Fibroblast of skin of right quadriceps (primary cell): ENCODE data around the gene HPCAL4.

Experiments used
- DNase-seq: peaks from one replicate; pipeline ENCODE4 v3.0.0-alpha.2; 2013

The HPCAL4 gene

DNA sequence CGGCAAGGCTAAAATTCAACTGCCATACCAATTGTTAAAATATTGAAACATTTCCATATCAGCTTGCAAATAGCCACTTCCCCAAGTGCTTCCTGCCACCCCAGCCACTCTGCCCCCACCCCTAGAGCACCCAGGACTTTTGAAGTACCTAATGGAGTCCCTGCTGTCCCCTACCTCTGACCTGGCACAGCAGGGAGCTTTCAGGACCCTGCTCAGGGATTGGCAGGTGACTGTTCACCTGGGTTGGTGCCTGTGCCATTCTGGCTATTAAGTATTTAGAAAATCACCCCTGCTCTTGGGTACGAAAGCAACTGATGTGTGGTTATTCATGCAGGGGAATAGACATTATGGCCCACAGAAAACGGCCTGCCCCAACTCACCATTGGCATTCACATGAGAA lies 9.1 kb upstream of the HPCAL4 start:
- DNase-seq: no peak

DNA sequence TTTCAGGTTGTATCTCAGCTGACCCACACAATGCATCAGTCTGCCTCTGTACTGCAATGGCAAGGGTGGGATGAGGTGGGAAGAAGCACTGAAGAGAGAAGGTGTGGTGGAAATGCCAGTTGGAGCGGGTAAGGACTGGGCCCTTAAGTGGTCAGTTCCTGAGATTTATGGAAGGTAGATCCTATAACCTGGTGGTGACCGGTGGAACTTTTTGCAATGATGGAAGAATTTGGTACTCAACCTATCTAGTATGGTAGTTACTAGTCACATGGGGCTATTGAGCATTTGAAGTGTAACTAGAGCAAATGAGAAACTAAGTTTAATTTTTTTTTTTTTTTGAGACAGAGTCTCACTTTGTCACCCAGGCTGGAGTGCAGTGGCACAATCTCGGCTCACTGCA lies 8.2 kb upstream of the HPCAL4 start:
- DNase-seq: no peak

DNA sequence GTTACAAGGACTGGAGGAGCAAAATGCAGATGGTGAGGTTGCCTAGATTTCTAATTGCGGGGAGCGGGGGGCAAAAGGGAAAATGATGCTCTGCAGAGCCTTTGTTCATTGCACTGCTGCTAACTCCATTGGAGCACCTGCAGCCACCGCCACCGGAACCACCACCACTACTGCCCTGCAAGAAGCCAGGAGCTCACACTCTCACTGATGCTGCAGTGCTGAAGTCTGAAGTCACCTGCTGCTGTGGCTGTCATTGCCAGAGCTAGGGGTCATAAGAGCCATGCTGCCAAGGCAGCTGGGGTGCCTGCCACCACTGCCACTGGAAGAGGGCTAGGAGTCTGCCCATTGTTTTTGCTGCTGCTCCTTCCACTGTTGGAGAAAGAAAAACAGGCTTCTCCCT lies 7.3 kb upstream of the HPCAL4 start:
- DNase-seq: no peak

DNA sequence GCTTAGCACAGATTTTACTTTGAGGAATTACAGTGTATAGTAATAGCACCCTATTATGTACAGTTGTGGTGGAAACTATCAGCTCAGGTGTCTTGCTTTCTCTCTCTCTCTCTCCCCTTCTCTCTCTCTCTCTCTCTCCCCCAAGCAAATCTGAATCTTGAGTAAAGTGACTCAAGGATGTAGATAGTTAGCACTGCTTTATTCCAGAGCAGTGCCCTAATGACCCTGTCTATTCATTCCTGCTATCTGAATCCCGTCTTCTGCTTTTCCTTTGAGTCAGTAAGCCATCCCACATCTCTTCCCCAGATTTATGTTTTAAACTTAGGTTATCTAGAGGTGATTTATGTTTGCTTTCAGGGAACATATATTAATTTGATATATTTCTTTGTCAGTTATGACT lies 5.2 kb upstream of the HPCAL4 start:
- DNase-seq: no peak

DNA sequence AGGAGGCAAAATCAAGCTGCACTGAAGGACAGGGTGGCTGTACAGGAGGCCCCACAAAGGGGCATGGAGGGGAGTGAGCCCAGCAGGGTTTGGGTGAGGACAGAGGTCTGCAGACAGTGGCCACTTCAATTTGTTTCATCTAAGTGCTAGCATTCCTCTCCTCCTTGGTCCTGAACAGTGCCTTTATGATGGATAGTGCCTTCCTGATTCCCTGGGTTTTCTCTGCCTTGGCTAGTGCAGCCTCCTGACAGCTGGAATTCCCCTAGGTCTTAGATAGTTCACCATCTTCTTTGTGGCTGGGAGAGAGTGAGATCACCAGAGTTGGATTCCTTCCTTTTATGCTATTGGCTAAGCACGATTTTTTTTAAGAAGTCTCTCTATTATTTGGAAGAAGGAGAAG lies 3.8 kb upstream of the HPCAL4 start:
- DNase-seq: no peak

DNA sequence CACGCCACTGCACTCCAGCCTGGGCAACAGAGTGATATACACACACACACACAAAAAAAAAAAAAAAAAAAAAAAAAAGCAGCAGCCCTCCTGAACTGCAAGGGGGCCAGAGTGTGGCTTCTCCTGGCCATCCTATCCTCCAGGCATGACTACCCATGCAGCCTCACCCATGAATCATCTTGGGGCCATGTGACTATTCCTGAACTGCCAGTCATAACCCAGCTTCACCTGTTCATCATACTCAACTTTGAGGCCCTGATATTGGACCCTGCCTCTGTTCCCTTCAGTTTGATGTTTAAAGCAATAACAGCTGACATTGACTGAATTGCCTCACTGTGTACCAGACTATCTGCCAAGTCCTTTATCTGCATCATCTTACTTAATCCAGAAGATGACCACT lies 2.8 kb upstream of the HPCAL4 start:
- no peak for DNase-seq

DNA sequence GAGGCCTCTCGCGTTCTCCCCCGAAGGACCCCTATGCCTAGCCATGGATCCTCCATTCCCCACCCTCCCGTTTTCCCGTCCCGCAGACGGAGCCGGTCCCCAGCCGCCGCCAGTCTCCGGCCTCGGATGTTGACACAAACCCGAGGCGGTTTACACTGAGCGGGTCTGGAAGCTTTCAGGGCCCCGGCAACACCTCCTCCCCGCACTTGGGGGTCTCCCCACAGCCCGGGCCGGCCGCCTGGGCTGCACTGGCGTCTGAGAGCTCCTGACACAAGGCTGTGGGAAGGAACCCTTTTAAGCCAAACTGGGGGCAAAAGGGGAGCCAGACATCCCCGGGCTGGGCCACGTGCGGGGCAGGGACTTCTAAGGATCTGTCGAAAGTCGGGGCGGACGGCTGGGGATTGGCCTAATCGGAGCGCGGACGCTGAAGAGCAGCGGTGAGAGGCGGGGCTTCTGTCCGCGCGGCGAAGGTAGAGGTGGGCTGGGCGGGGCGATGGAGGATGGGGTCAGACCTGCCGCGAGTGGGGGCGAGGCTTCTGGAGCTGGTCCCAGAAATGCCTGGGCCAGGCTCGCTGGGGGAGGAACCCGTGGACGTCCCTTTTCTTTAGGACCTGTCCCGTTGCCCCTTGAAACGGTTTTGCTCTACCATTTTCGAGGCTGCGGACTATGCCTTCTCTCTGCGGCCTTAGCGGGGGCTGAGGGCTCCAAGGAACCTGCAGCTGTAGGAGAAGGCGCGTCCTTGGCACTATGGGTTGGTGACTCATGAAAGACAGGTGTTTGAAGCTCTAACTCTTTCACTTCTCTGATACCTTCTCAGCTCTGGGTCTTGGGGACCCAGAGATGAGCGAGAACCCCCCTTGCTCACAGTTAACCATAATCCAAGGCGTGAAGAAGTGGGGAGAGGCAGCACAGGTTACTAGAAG lies 1.2 kb upstream of the HPCAL4 start:
- no peak for DNase-seq

DNA sequence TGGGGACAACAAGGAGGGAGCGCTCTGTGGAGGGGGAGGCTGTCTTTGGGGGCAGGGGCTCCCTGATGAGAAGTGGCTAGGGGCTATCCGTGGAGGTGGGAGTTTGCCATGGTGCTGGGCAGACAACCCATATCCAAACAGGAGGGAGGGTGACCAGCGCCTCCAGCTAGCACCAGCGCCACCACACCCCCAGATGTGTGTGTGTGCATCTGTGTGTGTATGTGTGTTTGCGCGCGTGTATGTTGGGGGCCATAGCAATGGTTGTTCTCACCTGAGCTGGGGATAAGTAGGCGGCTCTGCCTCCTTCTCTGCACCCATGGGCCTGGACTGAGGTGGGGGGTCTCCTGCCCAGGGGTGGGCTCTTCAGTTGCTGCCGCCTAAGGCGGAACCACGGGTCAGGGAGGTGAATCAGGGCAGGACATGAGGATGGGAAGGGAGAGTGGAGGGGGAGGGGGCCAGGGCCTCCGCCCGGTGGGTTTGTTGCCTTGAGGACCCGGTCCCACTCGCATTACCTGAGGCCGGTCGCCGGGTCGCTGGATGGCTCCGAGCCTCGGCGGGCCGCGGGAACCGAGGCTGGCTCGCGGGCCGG lies 345 bp downstream of the HPCAL4 start:
- DNase-seq: no peak

DNA sequence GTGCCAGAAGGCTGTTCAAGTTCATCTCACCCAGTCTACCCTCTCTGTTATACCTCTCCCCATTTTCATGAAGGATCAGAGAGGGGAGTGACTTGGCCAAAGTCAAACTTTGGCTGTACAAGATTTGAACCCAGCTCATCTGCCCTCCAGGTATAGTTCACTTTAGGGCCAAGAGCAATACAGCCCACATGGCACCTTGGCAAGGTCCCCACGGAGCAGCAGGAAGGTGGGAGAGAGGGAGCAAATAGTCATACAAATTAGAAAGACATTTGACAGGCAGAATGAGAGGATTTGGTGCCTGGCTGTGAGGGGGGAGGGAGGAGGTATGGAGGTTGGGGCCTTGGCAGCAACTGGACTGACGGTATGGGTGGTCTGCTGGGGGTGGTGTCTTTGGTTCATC lies 1.0 kb downstream of the HPCAL4 start:
- DNase-seq: no peak

DNA sequence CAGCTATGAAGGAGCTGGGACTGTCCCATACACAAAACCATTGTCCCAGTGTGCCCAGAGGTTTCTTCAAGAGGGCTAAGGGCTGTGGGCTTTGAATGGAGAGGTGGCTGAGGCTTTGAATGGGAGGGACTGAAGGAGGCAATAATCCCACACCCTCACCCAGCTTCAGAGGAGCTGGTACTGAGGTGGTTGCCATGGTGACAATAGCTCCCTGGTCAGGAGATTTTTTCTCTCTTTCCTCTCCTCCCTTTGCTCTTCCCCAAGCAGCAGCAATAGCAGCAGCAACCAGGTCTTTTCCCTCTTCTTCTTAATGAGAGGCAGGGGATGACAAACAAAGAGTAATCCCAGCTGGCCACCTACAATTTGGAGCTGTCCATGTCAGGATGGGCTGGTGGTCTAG lies 1.6 kb downstream of the HPCAL4 start:
- no peak for DNase-seq

DNA sequence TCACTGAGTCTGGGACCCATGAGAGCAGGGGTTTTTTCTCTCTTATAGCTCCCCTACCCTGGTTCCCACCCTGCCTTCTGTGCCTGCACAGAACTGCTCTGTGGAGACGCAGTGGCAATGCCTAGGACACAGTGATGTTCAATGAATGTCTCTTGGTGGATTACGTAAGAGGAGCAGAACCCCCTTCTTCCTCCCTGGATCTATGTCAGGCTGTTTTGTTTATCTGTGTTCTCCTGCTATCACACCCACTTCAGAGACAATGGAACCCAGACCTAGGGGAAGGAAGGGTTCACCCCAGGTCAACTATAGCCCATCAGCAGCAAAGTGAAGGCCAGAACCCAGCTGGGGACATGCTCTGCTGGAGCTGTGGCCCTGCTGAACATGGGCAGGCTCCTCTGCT lies 2.0 kb downstream of the HPCAL4 start:
- DNase-seq: no peak

DNA sequence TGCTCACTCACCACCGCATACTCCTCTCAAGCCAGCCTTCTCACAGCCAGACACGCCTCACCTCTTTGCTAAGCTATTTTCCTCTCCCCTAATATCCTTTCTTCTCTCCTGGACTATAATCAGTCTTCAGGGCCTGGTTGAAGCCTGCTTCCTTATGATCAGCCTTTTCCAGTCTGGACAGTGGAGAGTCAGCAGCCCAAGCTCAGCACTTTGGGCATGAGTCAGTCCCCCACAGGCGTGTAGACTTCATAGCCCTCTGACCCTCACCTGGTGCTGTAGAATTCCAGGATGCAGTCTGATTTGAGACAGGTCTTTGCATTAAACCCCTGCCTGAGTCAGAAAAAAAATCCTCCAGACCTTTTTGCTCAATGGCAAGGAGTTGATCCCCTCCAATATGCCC lies 2.5 kb downstream of the HPCAL4 start:
- no peak for DNase-seq

DNA sequence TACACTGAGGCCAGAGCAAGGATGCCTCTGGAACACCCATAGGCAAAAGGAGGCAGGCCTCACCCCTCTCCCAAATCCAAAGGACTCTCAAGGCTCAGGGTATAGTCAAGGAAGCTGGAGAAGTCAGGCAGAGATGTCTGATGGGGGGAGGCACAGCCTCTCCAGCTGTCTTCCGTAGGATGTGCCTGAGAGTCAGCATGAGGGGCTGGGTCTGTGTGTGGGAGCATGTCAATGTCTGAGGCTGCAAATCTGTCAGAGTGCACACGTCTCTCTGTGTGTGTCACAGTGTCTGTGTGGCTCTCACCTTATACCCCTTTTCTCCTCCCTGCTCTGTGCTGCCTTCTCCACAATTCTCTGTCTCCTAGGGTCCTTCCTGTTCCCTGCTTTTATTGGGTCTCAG lies 4.0 kb downstream of the HPCAL4 start:
- DNase-seq: no peak

DNA sequence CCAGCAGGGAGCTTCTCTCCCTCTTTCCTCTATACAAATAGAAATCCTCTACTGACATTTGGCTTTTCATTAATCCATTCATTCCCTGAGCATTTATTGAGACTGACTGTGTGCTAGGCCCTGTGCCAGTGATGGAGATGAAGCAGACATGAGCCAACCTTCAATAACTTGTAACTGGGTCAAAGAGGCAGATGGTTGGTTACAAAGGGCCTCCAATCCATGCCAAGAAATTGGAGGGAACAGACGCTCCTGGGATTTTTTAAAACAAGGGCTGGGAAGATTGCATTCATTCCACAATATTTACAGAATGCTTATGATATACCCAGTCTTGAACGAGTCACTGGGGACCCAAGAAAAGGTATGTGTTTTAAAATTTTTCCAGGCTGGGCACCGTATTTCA lies 6.2 kb downstream of the HPCAL4 start:
- DNase-seq: no peak

DNA sequence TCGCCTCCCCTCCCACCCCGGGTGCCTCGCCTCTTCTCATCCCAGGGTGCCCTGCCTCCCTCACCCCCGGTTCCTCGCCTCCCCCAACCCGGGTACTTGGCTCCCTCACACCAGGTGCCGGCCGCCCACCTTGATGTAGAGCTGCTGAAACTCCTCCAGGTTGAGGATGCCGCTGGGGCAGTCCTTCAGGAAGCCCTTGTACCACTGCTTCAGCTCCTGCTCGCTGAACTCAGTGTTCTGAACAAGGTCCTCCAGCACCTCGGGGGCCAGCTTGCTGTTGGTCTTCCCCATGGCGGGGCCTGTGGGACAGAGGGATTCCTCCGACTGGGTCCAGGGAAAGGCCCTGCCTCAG lies 6.9 kb downstream of the HPCAL4 start:
- no peak for DNase-seq

DNA sequence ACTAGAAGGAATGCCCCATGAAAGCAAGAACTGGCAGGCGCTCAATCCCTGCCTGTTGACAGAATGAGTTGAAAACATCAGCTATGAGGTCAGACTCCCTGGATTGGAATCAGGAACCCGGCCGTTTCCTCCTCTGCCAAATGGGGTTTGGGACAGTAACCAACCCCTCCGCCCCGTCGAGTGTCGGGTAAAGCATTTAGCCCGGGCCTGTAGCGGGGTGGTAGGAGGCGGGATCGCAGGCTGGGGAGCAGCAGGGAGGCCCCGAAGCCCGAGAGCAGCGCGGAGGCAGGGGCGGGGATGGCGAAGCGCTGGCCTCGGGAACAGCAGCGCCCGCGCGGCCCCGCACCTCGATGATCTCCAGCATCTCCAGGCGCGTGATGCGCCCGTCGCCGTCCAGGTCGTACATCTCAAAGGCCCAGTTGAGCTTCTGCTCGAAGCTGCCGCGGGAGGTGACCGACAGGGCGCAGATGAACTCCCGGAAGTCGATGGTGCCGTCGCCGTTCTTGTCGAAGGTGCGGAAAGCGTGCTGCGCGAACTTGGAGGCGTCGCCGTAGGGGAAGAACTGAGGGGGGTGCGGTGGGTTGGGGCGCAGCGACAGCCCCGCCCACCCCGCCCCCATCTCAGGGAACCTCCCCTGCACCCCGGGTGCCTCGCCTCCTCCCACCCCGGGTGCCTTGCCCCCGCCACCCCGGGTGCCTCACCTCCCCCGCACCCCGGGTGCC lies 7.5 kb downstream of the HPCAL4 start:
- no peak for DNase-seq

DNA sequence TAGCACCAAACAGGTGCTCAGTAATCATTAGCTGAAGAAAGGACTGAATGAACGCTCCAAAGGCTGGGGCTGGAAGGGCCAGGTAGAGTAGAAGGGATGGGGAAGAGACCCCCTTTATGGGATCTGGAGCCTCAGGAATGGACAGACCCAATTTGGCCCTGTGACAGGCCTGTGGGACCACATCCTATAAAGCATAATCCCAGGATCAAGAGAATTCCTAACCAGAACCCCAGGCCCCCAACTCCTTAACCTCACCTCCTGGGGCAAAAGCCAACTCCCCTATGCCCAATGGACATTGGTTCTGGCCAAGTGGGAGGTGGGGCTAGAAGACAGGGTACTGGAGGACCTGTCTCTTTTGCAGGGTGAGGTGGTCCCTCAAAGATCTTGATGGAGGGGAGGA lies 9.2 kb downstream of the HPCAL4 start:
- DNase-seq: no peak

DNA sequence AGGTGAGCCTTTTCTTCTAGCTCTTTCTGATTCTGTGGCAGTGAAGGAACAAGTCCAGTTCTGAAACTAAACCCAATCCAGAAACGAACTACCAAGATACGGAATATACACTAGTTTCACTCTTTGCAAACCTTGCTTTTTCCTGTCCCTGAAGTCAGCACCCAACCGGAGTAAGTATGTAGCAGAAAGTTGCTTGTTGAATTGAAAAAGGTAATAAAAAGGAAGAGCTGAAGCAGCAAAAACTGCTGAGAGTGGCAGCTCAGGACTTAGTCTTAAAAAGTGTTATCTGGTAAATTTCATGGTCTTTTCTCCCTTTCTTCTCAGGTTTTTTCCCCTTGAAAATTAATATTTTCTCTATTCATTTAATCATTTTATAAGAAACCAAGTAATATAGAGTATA lies 9.9 kb downstream of the HPCAL4 start:
- DNase-seq: no peak

DNA sequence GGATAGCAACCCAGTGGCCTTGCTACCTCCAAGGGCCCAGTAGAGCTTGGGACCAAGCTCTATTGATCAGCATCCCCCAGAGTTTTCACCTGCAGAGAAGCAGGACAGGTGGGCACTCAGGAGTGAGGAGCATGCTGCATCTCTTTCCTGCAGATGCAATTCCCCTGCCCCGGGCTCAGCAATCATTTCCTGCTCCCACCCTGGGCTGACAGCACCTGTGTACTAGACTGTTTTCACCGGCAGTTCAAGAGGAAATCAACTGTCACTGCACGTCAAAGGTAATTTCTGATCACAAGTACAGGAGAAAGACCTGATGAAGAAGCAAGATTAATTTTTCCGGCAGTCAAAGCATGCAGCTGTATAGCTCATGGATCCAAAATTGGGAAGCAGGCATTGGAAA lies 10.5 kb downstream of the HPCAL4 start:
- no peak for DNase-seq

DNA sequence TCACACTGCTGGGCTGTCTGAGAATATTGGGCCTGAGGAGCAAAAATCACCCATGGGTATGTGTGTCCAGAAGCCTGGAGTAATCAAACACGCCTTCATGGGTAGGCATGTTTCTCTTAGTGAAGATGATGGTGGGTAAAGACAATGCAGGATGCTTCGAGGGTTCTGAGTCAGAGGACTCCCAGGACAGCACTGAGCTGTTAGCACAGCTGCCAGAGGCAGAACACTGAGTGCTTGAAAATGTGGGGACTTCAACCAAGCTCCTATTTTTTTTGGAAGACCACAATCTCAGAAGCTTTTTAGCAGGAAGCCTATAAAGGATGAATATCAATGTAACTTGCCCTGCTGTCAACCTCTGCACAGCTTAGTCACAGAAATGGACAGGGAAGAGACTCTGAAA lies 11.4 kb downstream of the HPCAL4 start:
- DNase-seq: no peak

DNA sequence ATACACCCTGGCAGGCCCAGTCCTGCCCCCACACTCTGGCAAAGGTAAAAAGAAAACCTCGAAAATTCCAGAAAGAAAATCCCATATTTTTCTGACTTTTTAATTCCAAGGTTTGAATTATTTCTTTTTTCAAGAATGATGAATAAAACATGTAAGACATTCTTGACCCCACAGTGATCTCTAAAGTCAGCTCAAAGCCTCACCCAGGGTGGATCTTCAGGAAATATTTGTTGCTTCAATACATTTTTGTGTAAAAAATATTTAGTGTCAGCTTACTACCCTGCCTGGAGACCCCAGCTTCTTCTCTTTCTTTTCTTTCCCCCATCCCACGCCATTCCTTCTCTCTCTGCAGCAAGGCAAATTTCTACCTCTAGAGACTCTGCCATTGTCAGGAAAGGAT lies 12.3 kb downstream of the HPCAL4 start:
- DNase-seq: no peak

DNA sequence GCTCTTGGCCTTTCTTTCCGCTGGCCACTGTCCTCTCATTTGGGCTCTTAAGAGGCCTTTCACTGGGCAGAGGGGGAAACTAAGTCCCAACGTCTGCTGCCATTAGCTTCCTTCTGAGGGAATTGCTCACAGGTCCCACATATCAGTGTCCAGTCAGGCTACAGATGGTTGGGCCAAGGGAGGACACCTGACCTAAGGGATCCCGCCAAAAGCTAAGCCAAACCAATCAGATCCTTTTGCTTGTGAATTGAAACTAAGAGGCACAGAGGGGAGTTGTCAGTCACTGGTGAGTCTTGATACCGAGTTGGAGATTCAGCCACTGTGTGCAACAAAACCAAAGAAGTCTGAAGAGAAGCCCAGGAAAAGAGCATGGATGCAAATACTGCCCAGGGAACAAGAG lies 13.6 kb downstream of the HPCAL4 start:
- DNase-seq: no peak

DNA sequence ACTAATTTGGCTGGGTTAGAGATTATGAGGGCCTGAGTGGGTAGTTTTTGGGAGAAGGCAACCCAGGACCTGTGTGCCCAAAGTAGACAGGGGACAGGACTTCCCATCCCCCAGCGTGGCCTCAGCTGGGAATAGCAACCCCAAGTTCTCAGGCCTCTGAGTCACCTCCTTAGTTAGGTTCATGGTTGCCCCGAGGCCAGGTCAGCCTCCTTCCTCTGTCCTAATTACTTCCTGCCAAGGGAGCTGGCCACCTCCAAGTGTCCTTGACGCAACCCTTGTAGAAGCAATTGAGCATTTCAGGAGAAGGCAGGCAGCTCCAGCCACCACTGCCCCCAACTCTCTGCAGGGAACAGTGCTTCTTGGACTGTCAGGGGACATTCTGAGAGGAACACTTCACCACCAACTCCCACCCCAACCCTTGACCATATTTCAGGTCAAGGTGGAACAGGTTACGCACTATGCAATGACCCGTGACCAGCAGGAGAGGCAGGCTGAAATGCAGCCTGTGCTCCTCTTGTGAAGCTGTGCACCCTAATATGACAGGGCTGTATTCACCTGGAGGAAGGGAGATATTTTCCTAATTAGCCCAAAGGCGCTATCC lies 14.2 kb downstream of the HPCAL4 start:
- no peak for DNase-seq

DNA sequence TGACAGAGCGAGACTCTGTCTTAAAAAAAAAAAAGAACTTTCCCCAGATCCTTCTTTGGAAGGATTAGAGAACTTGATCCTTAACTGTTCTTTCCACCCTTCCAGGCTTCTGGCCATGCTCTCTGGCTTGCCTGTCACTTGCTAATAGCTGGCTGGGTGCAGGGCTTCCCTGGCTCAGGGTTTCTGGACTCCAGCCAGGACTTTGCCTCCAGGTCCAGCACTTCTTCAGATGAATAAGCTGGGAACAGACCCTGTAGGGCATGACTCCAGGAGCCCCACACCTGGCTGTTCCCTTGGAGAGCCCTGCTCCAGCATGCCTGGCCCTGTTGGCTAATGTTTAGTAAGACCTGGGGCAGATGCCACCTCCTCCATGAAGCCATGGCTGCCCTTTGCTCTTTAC lies 16.0 kb downstream of the HPCAL4 start:
- DNase-seq: no peak
